ENCODE results near the gene RAB27B. TPM values are rescaled to one million over a fixed set of nuclear protein-coding genes. Genes with fewer than 3 reads are reported as not detected.
A peak's percentile ranks its signal among the peaks of the same experiment; 100 is the strongest.

Gene RAB27B
- total RNA-seq, 1 donor from 2014 or later: 0.44 TPM

- Mint-ChIP-seq H3K4me1 (peaks cover 12% of the 10 kb centered on the region), H3K27me3 (ENCODE audit: low read depth) (peaks cover 16% of the 10 kb centered on the region), H3K9me3 (peaks cover 8% of the 10 kb centered on the region), H3K36me3 (ENCODE audit: low read depth) (peaks cover 4% of the 10 kb centered on the region), H3K27ac (ENCODE audit: unreplicated experiment) (no peak overlapping the region), H3K4me3 (peak overlapping the region; percentile 87)
- DNase-seq (ENCODE audit: low read depth, low spot score): no peak
- TF ChIP-seq CTCF (conservative IDR thresholded peaks at IDR 0.05): no peak
Measured at GRCh38 chr18:54828986-54829385, 709 bp downstream of the RAB27B start.

GRCh38 chr18:54829856-54830255, 1.6 kb downstream of the RAB27B start:
- Mint-ChIP-seq H3K36me3 (ENCODE audit: low read depth) (peaks cover 4% of the 10 kb centered on the region), H3K27ac (ENCODE audit: unreplicated experiment) (no peak overlapping the region), H3K27me3 (ENCODE audit: low read depth) (peaks cover 16% of the 10 kb centered on the region), H3K9me3 (peaks cover 8% of the 10 kb centered on the region), H3K4me1 (peaks cover 12% of the 10 kb centered on the region), H3K4me3 (no peak overlapping the region)
- no peak for DNase-seq (ENCODE audit: low read depth, low spot score)
- no peak for TF ChIP-seq CTCF (conservative IDR thresholded peaks at IDR 0.05)

GRCh38 chr18:54830260-54830659, 2.0 kb downstream of the RAB27B start:
- Mint-ChIP-seq H3K27me3 (ENCODE audit: low read depth) (peaks cover 16% of the 10 kb centered on the region), H3K4me1 (peaks cover 12% of the 10 kb centered on the region), H3K27ac (ENCODE audit: unreplicated experiment) (no peak overlapping the region), H3K36me3 (ENCODE audit: low read depth) (peaks cover 4% of the 10 kb centered on the region), H3K9me3 (peaks cover 8% of the 10 kb centered on the region), H3K4me3 (no peak overlapping the region)
- TF ChIP-seq CTCF (conservative IDR thresholded peaks at IDR 0.05): no peak
- no peak for DNase-seq (ENCODE audit: low read depth, low spot score)

- Mint-ChIP-seq H3K4me1 (peaks cover 12% of the 10 kb centered on the region), H3K4me3 (no peak overlapping the region), H3K36me3 (ENCODE audit: low read depth) (peaks cover 4% of the 10 kb centered on the region), H3K27ac (ENCODE audit: unreplicated experiment) (no peak overlapping the region), H3K9me3 (peaks cover 8% of the 10 kb centered on the region), H3K27me3 (ENCODE audit: low read depth) (peaks cover 16% of the 10 kb centered on the region)
- DNase-seq (ENCODE audit: low read depth, low spot score): no peak
- TF ChIP-seq CTCF (conservative IDR thresholded peaks at IDR 0.05): no peak
Measured at GRCh38 chr18:54830866-54831265, 2.6 kb downstream of the RAB27B start.

- Mint-ChIP-seq H3K36me3 (ENCODE audit: low read depth) (peaks cover 4% of the 10 kb centered on the region), H3K4me1 (no peaks in the 10 kb centered on the region), H3K27ac (ENCODE audit: unreplicated experiment) (no peak overlapping the region), H3K27me3 (ENCODE audit: low read depth) (no peaks in the 10 kb centered on the region), H3K4me3 (no peak overlapping the region), H3K9me3 (peaks cover 8% of the 10 kb centered on the region)
- DNase-seq (ENCODE audit: low read depth, low spot score): no peak
- no peak for TF ChIP-seq CTCF (conservative IDR thresholded peaks at IDR 0.05)
Measured at GRCh38 chr18:54835944-54836343, 7.7 kb downstream of the RAB27B start.

GRCh38 chr18:54843314-54843713, 15.0 kb downstream of the RAB27B start:
- H3K4me3 Mint-ChIP-seq: no peak overlapping the region
- H3K36me3 Mint-ChIP-seq (ENCODE audit: low read depth): no peaks in the 10 kb centered on the region
- no peak overlapping the region for H3K27ac Mint-ChIP-seq (ENCODE audit: unreplicated experiment)
- H3K4me1 Mint-ChIP-seq: no peaks in the 10 kb centered on the region
- DNase-seq (ENCODE audit: low read depth, low spot score): no peak
- no peaks in the 10 kb centered on the region for H3K9me3 Mint-ChIP-seq
- no peak for TF ChIP-seq CTCF (conservative IDR thresholded peaks at IDR 0.05)
- H3K27me3 Mint-ChIP-seq (ENCODE audit: low read depth): no peaks in the 10 kb centered on the region

All from neural crest cell (in vitro differentiated cells).